ENCODE measurements around the gene EHMT1.

EHMT1 gene

GRCh38 chr9:137813167-137813566, 194.4 kb downstream of the EHMT1 start:
- Histone ChIP-seq H3K9ac (ENCODE audit: insufficient read length, low read depth) (no peak overlapping the region), H3K27me3 (ENCODE audit: insufficient read depth, insufficient read length) (no peaks in the 10 kb centered on the region), H3K36me3 (ENCODE audit: insufficient read depth, insufficient read length, low read length) (peaks cover 87% of the 10 kb centered on the region), H3K4me3 (ENCODE audit: insufficient read length, low read depth) (no peak overlapping the region), H3K4me1 (ENCODE audit: insufficient read depth, insufficient read length) (peaks cover 3% of the 10 kb centered on the region), H3K9me3 (ENCODE audit: insufficient read depth, low read length) (peaks cover 1% of the 10 kb centered on the region; the same call in 1 of the 2 replicates)
- TF ChIP-seq SUZ12 (IDR thresholded peaks at IDR 0.05; ENCODE audit: extremely low read depth, insufficient read depth, insufficient read length) (no peak), YY1 (IDR thresholded peaks at IDR 0.05; ENCODE audit: insufficient read depth, insufficient read length) (no peak), ZNF274 (IDR thresholded peaks at IDR 0.05; ENCODE audit: low read depth, low read length) (no peak)
- no peak for DNase-seq (ENCODE audit: low read depth, low spot score)

GRCh38 chr9:137813651-137814415, 195.0 kb downstream of the EHMT1 start:
- peaks cover 3% of the 10 kb centered on the region for H3K4me1 ChIP-seq (ENCODE audit: insufficient read depth, insufficient read length)
- H3K9ac ChIP-seq (ENCODE audit: insufficient read length, low read depth), result no peak overlapping the region
- no peak overlapping the region for H3K4me3 ChIP-seq (ENCODE audit: insufficient read length, low read depth)
- H3K9me3 ChIP-seq (ENCODE audit: insufficient read depth, low read length), result peaks cover 3% of the 10 kb centered on the region; the same call in 1 of the 2 replicates
- peaks cover 86% of the 10 kb centered on the region for H3K36me3 ChIP-seq (ENCODE audit: insufficient read depth, insufficient read length, low read length)
- DNase-seq (ENCODE audit: low read depth, low spot score), result no peak
- H3K27me3 ChIP-seq (ENCODE audit: insufficient read depth, insufficient read length), result no peaks in the 10 kb centered on the region
- TF ChIP-seq ZNF274 (IDR thresholded peaks at IDR 0.05; ENCODE audit: low read depth, low read length) (no peak), SUZ12 (IDR thresholded peaks at IDR 0.05; ENCODE audit: extremely low read depth, insufficient read depth, insufficient read length) (no peak), YY1 (IDR thresholded peaks at IDR 0.05; ENCODE audit: insufficient read depth, insufficient read length) (no peak)

GRCh38 chr9:137814436-137814835, 195.6 kb downstream of the EHMT1 start:
- TF ChIP-seq YY1 (IDR thresholded peaks at IDR 0.05; ENCODE audit: insufficient read depth, insufficient read length), result no peak
- TF ChIP-seq ZNF274 (IDR thresholded peaks at IDR 0.05; ENCODE audit: low read depth, low read length), result no peak
- TF ChIP-seq SUZ12 (IDR thresholded peaks at IDR 0.05; ENCODE audit: extremely low read depth, insufficient read depth, insufficient read length), result no peak
- no peak overlapping the region for H3K9ac ChIP-seq (ENCODE audit: insufficient read length, low read depth)
- peaks cover 2% of the 10 kb centered on the region for H3K4me1 ChIP-seq (ENCODE audit: insufficient read depth, insufficient read length)
- no peak overlapping the region for H3K4me3 ChIP-seq (ENCODE audit: insufficient read length, low read depth)
- peaks cover 81% of the 10 kb centered on the region for H3K36me3 ChIP-seq (ENCODE audit: insufficient read depth, insufficient read length, low read length)
- DNase-seq (ENCODE audit: low read depth, low spot score), result no peak
- H3K27me3 ChIP-seq (ENCODE audit: insufficient read depth, insufficient read length), result no peaks in the 10 kb centered on the region
- H3K9me3 ChIP-seq (ENCODE audit: insufficient read depth, low read length), result peaks cover 3% of the 10 kb centered on the region; the same call in 1 of the 2 replicates

GRCh38 chr9:137814841-137815240, 196.0 kb downstream of the EHMT1 start:
- H3K9ac ChIP-seq (ENCODE audit: insufficient read length, low read depth), result no peak overlapping the region
- H3K27me3 ChIP-seq (ENCODE audit: insufficient read depth, insufficient read length), result no peaks in the 10 kb centered on the region
- H3K9me3 ChIP-seq (ENCODE audit: insufficient read depth, low read length), result peaks cover 3% of the 10 kb centered on the region; the same call in 1 of the 2 replicates
- DNase-seq (ENCODE audit: low read depth, low spot score), result no peak
- no peak overlapping the region for H3K4me3 ChIP-seq (ENCODE audit: insufficient read length, low read depth)
- H3K36me3 ChIP-seq (ENCODE audit: insufficient read depth, insufficient read length, low read length), result peaks cover 82% of the 10 kb centered on the region
- peaks cover 2% of the 10 kb centered on the region for H3K4me1 ChIP-seq (ENCODE audit: insufficient read depth, insufficient read length)
- no peak for TF ChIP-seq ZNF274 (IDR thresholded peaks at IDR 0.05; ENCODE audit: low read depth, low read length)
- no peak for TF ChIP-seq YY1 (IDR thresholded peaks at IDR 0.05; ENCODE audit: insufficient read depth, insufficient read length)
- TF ChIP-seq SUZ12 (IDR thresholded peaks at IDR 0.05; ENCODE audit: extremely low read depth, insufficient read depth, insufficient read length), result no peak

GRCh38 chr9:137815256-137816255, 196.8 kb downstream of the EHMT1 start:
- no peak for DNase-seq (ENCODE audit: low read depth, low spot score)
- no peak overlapping the region for H3K9ac ChIP-seq (ENCODE audit: insufficient read length, low read depth)
- peaks cover 3% of the 10 kb centered on the region; the same call in 1 of the 2 replicates for H3K9me3 ChIP-seq (ENCODE audit: insufficient read depth, low read length)
- H3K4me3 ChIP-seq (ENCODE audit: insufficient read length, low read depth), result no peak overlapping the region
- no peaks in the 10 kb centered on the region for H3K27me3 ChIP-seq (ENCODE audit: insufficient read depth, insufficient read length)
- H3K36me3 ChIP-seq (ENCODE audit: insufficient read depth, insufficient read length, low read length), result peaks cover 81% of the 10 kb centered on the region
- TF ChIP-seq SUZ12 (IDR thresholded peaks at IDR 0.05; ENCODE audit: extremely low read depth, insufficient read depth, insufficient read length) (no peak), YY1 (IDR thresholded peaks at IDR 0.05; ENCODE audit: insufficient read depth, insufficient read length) (no peak), ZNF274 (IDR thresholded peaks at IDR 0.05; ENCODE audit: low read depth, low read length) (no peak)
- no peaks in the 10 kb centered on the region for H3K4me1 ChIP-seq (ENCODE audit: insufficient read depth, insufficient read length)

- no peak for DNase-seq (ENCODE audit: low read depth, low spot score)
- Histone ChIP-seq H3K4me1 (ENCODE audit: insufficient read depth, insufficient read length) (no peaks in the 10 kb centered on the region), H3K9me3 (ENCODE audit: insufficient read depth, low read length) (peaks cover 7% of the 10 kb centered on the region; the same call in 1 of the 2 replicates), H3K4me3 (ENCODE audit: insufficient read length, low read depth) (no peak overlapping the region), H3K36me3 (ENCODE audit: insufficient read depth, insufficient read length, low read length) (peaks cover 78% of the 10 kb centered on the region), H3K9ac (ENCODE audit: insufficient read length, low read depth) (no peak overlapping the region), H3K27me3 (ENCODE audit: insufficient read depth, insufficient read length) (no peaks in the 10 kb centered on the region)
- TF ChIP-seq ZNF274 (IDR thresholded peaks at IDR 0.05; ENCODE audit: low read depth, low read length) (no peak), SUZ12 (IDR thresholded peaks at IDR 0.05; ENCODE audit: extremely low read depth, insufficient read depth, insufficient read length) (no peak), YY1 (IDR thresholded peaks at IDR 0.05; ENCODE audit: insufficient read depth, insufficient read length) (no peak)
Observed at GRCh38 chr9:137816531-137817235, 197.9 kb downstream of the EHMT1 start.

All from NT2/D1 (cell line).